Transverse colon (tissue), 4 donors: Measurements from ENCODE around the gene IL22RA1. TPM values are rescaled to one million over a fixed set of nuclear protein-coding genes. Genes with fewer than 3 reads are reported as not detected.

ENCODE experiments used
- DNase-seq: peaks from one replicate; pipeline ENCODE4 v3.0.0-alpha.2; 2019
- H3K27ac ChIP-seq, 4 donors: fragments of 200-600 bp; sonication (generic); 2 replicates each; pipeline ENCODE4 v1.5.1; 2016 to 2018; ENCODE audit warnings: inconsistent platforms in 4 of 4
- H3K27me3 ChIP-seq: fragments of 200-600 bp; sonication (generic); 2 replicates; pipeline ENCODE4 v1.5.1; 2017; ENCODE audit warnings: inconsistent platforms
- H3K36me3 ChIP-seq, 4 donors: fragments of 200-600 bp; sonication (generic); 2 replicates each; pipeline ENCODE4 v1.5.1; 2017 to 2019; ENCODE audit warnings: inconsistent platforms in 4 of 4
- H3K4me1 ChIP-seq, 4 donors: fragments of 200-600 bp; sonication (generic); 2 replicates each; pipeline ENCODE4 v1.5.1; 2017 to 2020; ENCODE audit warnings: inconsistent platforms in 4 of 4
- H3K4me3 ChIP-seq, 4 donors: fragments of 200-600 bp; sonication (generic); 1 replicate in 1 of 4; 2 replicates in 3 of 4; pipeline versions ENCODE4 v1.5.1 to v1.6.1; 2017 to 2019; ENCODE audit warnings: inconsistent platforms in 4 of 4
- H3K9me3 ChIP-seq, 2 donors: fragments of 200-600 bp; sonication (generic); 2 replicates each; pipeline ENCODE4 v1.5.1; 2017 to 2019; ENCODE audit warnings: inconsistent platforms in 2 of 2
- CTCF ChIP-seq, 5 experiments: fragments of 200-600 bp in 3 of 5; fragments of 450-650 bp in 2 of 5; sonication (generic) in 3 of 5; IDR thresholded peaks; 1 replicate in 2 of 5; 2 replicates in 3 of 5; pipeline ENCODE4 v1.5.1; 2016 to 2017; ENCODE audit warnings: antibody characterized with exemption in 5 of 5, inconsistent platforms in 3 of 5, mild to moderate bottlenecking in 2 of 5, moderate library complexity in 1 of 5
- EP300 ChIP-seq: sonication (generic); formaldehyde crosslinking; IDR thresholded peaks from one replicate; pipeline ENCODE4 v1.6.1; 2017; ENCODE audit warnings: antibody characterized with exemption, low read depth
- POLR2A ChIP-seq: fragments of 450-650 bp; IDR thresholded peaks from one replicate; pipeline ENCODE4 v1.6.1; 2016; ENCODE audit warnings: antibody characterized with exemption, mild to moderate bottlenecking, moderate library complexity
- POLR2AphosphoS5 ChIP-seq, 3 donors: sonication (generic); formaldehyde crosslinking; IDR thresholded peaks; one replicate each; pipeline ENCODE4 v1.6.1; 2016; ENCODE audit warnings: antibody characterized with exemption in 3 of 3
- WGBS, 2 donors: methylation state at CpG; one replicate each; pipeline ENCODE4 v1.1.5; 2018; ENCODE audit warnings: low coverage in 1 of 2; 5-methylcytosine and 5-hydroxymethylcytosine counted together
- in situ Hi-C, 4 donors: fragments of 200-750 bp; cut with MboI; loops; one replicate each; pipeline versions ENCODE4 v1.15.0 to v1.15.1; 2017; ENCODE audit warnings: low sequenced_read_pairs in 3 of 4, low pct_ligation_motif_present in 1 of 4, low pct_unique_long_range_greater_than_20kb in 1 of 4
- intact Hi-C: fragments of 100-400 bp; cut with DNase I; formaldehyde crosslinking; loops from one replicate; pipeline ENCODE4 v1.15.1; 2023; ENCODE audit warnings: low total_unique reads
- total RNA-seq, 4 donors: library from RNA; depleted of rRNA; stranded (reverse); fragments of >200 nt; gene quantifications; one replicate each; pipeline ENCODE4 v1.1.0, GENCODE V29; 2016

The IL22RA1 gene
- total RNA-seq, 4 donors from 2014 or later, result 4.4 to 29.2 (median 27.3) TPM

GRCh38 chr1:24167008-24167407, 24.1 kb upstream of the IL22RA1 start:
- no peak overlapping the region for H3K27ac ChIP-seq
- H3K4me3 ChIP-seq, result no peak overlapping the region
- intact Hi-C loops, result no loop called here
- no peaks in the 10 kb centered on the region for H3K9me3 ChIP-seq
- H3K4me1 ChIP-seq, result no peaks in the 10 kb centered on the region
- H3K36me3 ChIP-seq, result no peaks in the 10 kb centered on the region
- in situ Hi-C loops, result no loop called here
- no peaks in the 10 kb centered on the region for H3K27me3 ChIP-seq
- 65 to 100% methylated on average over 2 to 4 of the region's 4 CpGs for WGBS, 2 donors
- no peak for DNase-seq
- no peak for TF ChIP-seq EP300
- no peak for TF ChIP-seq POLR2AphosphoS5 (IDR thresholded peaks at IDR 0.05)
- no peak for TF ChIP-seq CTCF (IDR thresholded peaks at IDR 0.05)
- no peak for TF ChIP-seq POLR2A

GRCh38 chr1:24165500-24165899, 22.6 kb upstream of the IL22RA1 start:
- H3K9me3 ChIP-seq, result no peaks in the 10 kb centered on the region
- DNase-seq, result no peak
- no peaks in the 10 kb centered on the region for H3K36me3 ChIP-seq
- WGBS, 2 donors, result 98 to 100% methylated on average over 1 to 2 of the region's 2 CpGs
- peaks cover 0 to 8% (median 6%) of the 10 kb centered on the region in 4 donors for H3K4me1 ChIP-seq
- TF ChIP-seq EP300 (no peak), POLR2AphosphoS5 (IDR thresholded peaks at IDR 0.05) (no peak), POLR2A (no peak), CTCF (IDR thresholded peaks at IDR 0.05) (no peak)
- intact Hi-C loops (no loop called here), in situ Hi-C loops (no loop called here)
- H3K27me3 ChIP-seq, result no peaks in the 10 kb centered on the region
- H3K4me3 ChIP-seq, result no peak overlapping the region
- no peak overlapping the region for H3K27ac ChIP-seq

GRCh38 chr1:24164004-24164403, 21.1 kb upstream of the IL22RA1 start:
- intact Hi-C loops (no loop called here), in situ Hi-C loops (no loop called here)
- Histone ChIP-seq H3K4me3 (no peak overlapping the region), H3K27me3 (no peaks in the 10 kb centered on the region), H3K9me3 (no peaks in the 10 kb centered on the region), H3K27ac (no peak overlapping the region), H3K4me1 (peaks cover 0 to 8% (median 6%) of the 10 kb centered on the region in 4 donors), H3K36me3 (no peaks in the 10 kb centered on the region)
- TF ChIP-seq POLR2AphosphoS5 (IDR thresholded peaks at IDR 0.05) (no peak), EP300 (no peak), POLR2A (no peak), CTCF (IDR thresholded peaks at IDR 0.05) (no peak)
- 73 to 100% methylated on average over 1 to 3 of the region's 3 CpGs for WGBS, 2 donors
- no peak for DNase-seq

- DNase-seq, result no peak
- WGBS, 2 donors, result 73 to 80% methylated on average over 1 to 5 of the region's 5 CpGs
- H3K27me3 ChIP-seq, result no peaks in the 10 kb centered on the region
- no peak overlapping the region for H3K27ac ChIP-seq
- intact Hi-C loops (no loop called here), in situ Hi-C loops (no loop called here)
- no peaks in the 10 kb centered on the region for H3K9me3 ChIP-seq
- H3K36me3 ChIP-seq, result no peaks in the 10 kb centered on the region
- peaks cover 0 to 8% (median 6%) of the 10 kb centered on the region in 4 donors for H3K4me1 ChIP-seq
- H3K4me3 ChIP-seq, result no peak overlapping the region
- TF ChIP-seq POLR2A (no peak), POLR2AphosphoS5 (IDR thresholded peaks at IDR 0.05) (no peak), CTCF (IDR thresholded peaks at IDR 0.05) (no peak), EP300 (no peak)
These were observed 19.3 kb upstream of the IL22RA1 start for GRCh38 chr1:24162201-24162600.
